ENCODE measurements around the gene COLEC11.

COLEC11 gene

GRCh38 chr2:3597567-3597966 lies 2.7 kb downstream of the COLEC11 start:
- Histone ChIP-seq H4K20me1 (ENCODE audit: insufficient read depth, low read length) (no peaks in the 10 kb centered on the region), H3K27me3 (ENCODE audit: insufficient read depth, low read length) (peaks cover 15% of the 10 kb centered on the region), H3K9me3 (ENCODE audit: low read length) (no peaks in the 10 kb centered on the region), H3K9me2 (ENCODE audit: low read depth, low read length) (no peaks in the 10 kb centered on the region), H3K4me1 (ENCODE audit: insufficient read depth, low read length, severe bottlenecking) (peaks cover 16% of the 10 kb centered on the region), H3K79me2 (ENCODE audit: insufficient read depth, low read length) (no peaks in the 10 kb centered on the region), H3K36me3 (ENCODE audit: insufficient read depth, low read length) (no peaks in the 10 kb centered on the region; the same call in 1 of the 2 replicates), H3K4me2 (ENCODE audit: low read length) (no peak overlapping the region), H3K9ac (ENCODE audit: low read length) (no peak overlapping the region), H3K27ac (ENCODE audit: low read depth, low read length, poor library complexity, severe bottlenecking) (no peak overlapping the region), H3K4me3 (ENCODE audit: low read depth, low read length, poor library complexity, severe bottlenecking) (no peak overlapping the region), H3F3A (ENCODE audit: insufficient read depth, low read length) (no peaks in the 10 kb centered on the region), H2AFZ (ENCODE audit: low read length) (no peak overlapping the region)
- TF ChIP-seq CTCF (IDR thresholded peaks at IDR 0.05; ENCODE audit: low read length) (no peak), EZH2 (IDR thresholded peaks at IDR 0.05; ENCODE audit: borderline replicate concordance, low read length) (no peak)

GRCh38 chr2:3598197-3598910 lies 3.4 kb downstream of the COLEC11 start:
- no peaks in the 10 kb centered on the region for H3K79me2 ChIP-seq (ENCODE audit: insufficient read depth, low read length)
- H3K27me3 ChIP-seq (ENCODE audit: insufficient read depth, low read length): peaks cover 15% of the 10 kb centered on the region
- no peak overlapping the region for H3K4me2 ChIP-seq (ENCODE audit: low read length)
- no peaks in the 10 kb centered on the region for H3K9me3 ChIP-seq (ENCODE audit: low read length)
- no peak overlapping the region for H2AFZ ChIP-seq (ENCODE audit: low read length)
- no peak for TF ChIP-seq CTCF (IDR thresholded peaks at IDR 0.05; ENCODE audit: low read length)
- TF ChIP-seq EZH2 (IDR thresholded peaks at IDR 0.05; ENCODE audit: borderline replicate concordance, low read length): no peak
- no peak overlapping the region for H3K4me3 ChIP-seq (ENCODE audit: low read depth, low read length, poor library complexity, severe bottlenecking)
- no peak overlapping the region for H3K27ac ChIP-seq (ENCODE audit: low read depth, low read length, poor library complexity, severe bottlenecking)
- no peaks in the 10 kb centered on the region for H3K36me3 ChIP-seq (ENCODE audit: insufficient read depth, low read length)
- no peak overlapping the region for H3K9ac ChIP-seq (ENCODE audit: low read length)
- H4K20me1 ChIP-seq (ENCODE audit: insufficient read depth, low read length): no peaks in the 10 kb centered on the region
- H3K4me1 ChIP-seq (ENCODE audit: insufficient read depth, low read length, severe bottlenecking): peaks cover 16% of the 10 kb centered on the region
- H3K9me2 ChIP-seq (ENCODE audit: low read depth, low read length): no peaks in the 10 kb centered on the region
- no peaks in the 10 kb centered on the region for H3F3A ChIP-seq (ENCODE audit: insufficient read depth, low read length)

- Histone ChIP-seq H3K9me2 (ENCODE audit: low read depth, low read length) (no peaks in the 10 kb centered on the region), H3K27ac (ENCODE audit: low read depth, low read length, poor library complexity, severe bottlenecking) (no peak overlapping the region), H3K9ac (ENCODE audit: low read length) (no peak overlapping the region), H3K79me2 (ENCODE audit: insufficient read depth, low read length) (no peaks in the 10 kb centered on the region), H3K27me3 (ENCODE audit: insufficient read depth, low read length) (peaks cover 15% of the 10 kb centered on the region), H3K4me3 (ENCODE audit: low read depth, low read length, poor library complexity, severe bottlenecking) (no peak overlapping the region), H3K4me1 (ENCODE audit: insufficient read depth, low read length, severe bottlenecking) (peaks cover 16% of the 10 kb centered on the region), H3K4me2 (ENCODE audit: low read length) (peak overlapping the region; percentile 14; the same call in 1 of the 2 replicates), H3K36me3 (ENCODE audit: insufficient read depth, low read length) (no peaks in the 10 kb centered on the region), H3K9me3 (ENCODE audit: low read length) (no peaks in the 10 kb centered on the region), H2AFZ (ENCODE audit: low read length) (no peak overlapping the region), H4K20me1 (ENCODE audit: insufficient read depth, low read length) (no peaks in the 10 kb centered on the region), H3F3A (ENCODE audit: insufficient read depth, low read length) (no peaks in the 10 kb centered on the region)
- no peak for TF ChIP-seq EZH2 (IDR thresholded peaks at IDR 0.05; ENCODE audit: borderline replicate concordance, low read length)
- TF ChIP-seq CTCF (IDR thresholded peaks at IDR 0.05; ENCODE audit: low read length): no peak
Observed at GRCh38 chr2:3598912-3599854, 4.3 kb downstream of the COLEC11 start.

All from OCI-LY1 (cell line).